Jurkat, Clone E6-1 (cell line): ENCODE data around the gene ZNF280D.

Experiments used
- DNase-seq: peaks from one replicate; pipeline ENCODE4 v3.0.0-alpha.2; 2011; ENCODE audit warnings: low read depth, low spot score
- H3K4me3 ChIP-seq: 2 replicates; pipeline ENCODE4 v1.5.1; 2011; ENCODE audit warnings: mild to moderate bottlenecking, low read length, control low read depth, moderate library complexity

Gene ZNF280D

GRCh38 chr15:56659197-56659596 lies 74.1 kb downstream of the ZNF280D start:
- DNase-seq = peak; percentile 78
- peak overlapping the region; percentile 20; the same call in 1 of the 2 replicates for H3K4me3 ChIP-seq

DNA sequence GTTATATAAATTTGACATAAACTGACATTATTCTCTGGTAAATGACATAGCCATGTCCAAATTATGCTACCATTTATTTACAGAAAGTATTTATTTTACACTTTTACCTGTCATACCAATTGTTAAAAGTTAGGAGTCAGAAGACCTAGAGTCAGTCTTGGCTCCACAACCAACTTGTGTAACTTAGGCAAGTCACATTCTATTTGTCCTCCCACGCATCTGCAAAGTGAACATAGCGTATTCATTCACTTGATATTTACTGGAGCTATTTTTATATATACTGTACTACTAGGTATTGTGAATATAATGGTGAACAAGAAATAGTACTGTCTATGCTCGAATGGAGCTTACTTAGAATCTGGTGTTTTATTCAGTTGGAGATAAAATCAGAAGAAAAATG lies 78.7 kb downstream of the ZNF280D start:
- no peak overlapping the region for H3K4me3 ChIP-seq
- DNase-seq = no peak

DNA sequence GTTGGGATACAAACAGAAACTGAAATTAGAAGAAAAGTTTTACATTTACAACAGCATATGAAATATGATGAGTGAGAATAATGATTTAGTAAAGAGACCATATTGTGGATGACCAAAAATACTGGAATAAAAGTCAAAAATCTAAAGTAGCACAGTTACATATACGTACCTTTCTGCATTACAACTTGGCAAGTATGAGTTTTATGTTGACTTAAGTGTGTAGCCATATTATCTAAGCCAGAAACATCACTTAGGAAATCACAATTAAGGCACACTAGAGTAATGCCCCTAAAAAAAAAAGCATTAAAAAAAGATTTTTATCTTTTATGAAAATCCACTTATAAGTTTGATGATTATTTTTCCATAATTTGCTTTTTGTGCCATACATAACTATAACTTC lies 79.1 kb downstream of the ZNF280D start:
- no peak for DNase-seq
- H3K4me3 ChIP-seq = no peak overlapping the region

GRCh38 chr15:56653787-56654186 lies 79.5 kb downstream of the ZNF280D start:
- DNase-seq = no peak
- H3K4me3 ChIP-seq = no peak overlapping the region

DNA sequence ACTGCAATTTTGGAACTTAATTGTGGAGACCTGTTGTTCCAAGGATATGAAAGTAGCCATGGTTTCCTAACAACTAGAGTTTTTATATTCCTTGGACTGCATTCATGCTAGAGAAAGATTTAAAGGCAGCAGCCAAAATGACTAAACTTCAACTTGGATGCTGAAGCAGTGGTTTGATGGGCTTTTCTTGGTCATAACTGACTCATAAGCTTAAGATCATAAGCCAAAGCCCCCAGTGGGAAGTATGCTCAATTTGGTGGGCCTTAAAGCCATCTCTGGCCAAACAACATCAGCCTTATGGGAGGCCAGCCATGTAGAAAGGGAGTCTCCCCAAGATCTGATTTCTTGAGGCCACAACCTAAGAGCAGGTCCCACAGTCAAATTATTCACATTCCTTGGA lies 80.2 kb downstream of the ZNF280D start:
- no peak overlapping the region for H3K4me3 ChIP-seq
- no peak for DNase-seq

DNA sequence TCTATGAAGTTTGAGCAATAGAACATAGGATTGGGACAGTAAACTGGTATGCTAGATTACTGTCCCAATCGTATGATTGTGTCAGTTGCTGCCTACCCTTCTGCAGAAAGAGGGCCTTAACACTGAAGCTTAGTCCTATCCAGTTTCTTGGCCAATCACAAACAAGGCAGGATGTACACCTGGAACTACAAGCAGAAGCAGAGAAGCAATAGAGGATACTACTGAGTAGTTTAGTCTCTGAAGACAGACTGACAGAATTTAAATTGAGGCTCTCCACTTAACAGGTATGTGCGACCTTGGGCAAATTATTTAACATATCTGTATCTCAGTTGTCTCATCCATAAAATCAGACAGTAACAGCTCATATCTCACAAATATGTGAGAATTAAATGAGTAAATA lies 85.0 kb downstream of the ZNF280D start:
- no peak for DNase-seq
- no peak overlapping the region for H3K4me3 ChIP-seq

DNA sequence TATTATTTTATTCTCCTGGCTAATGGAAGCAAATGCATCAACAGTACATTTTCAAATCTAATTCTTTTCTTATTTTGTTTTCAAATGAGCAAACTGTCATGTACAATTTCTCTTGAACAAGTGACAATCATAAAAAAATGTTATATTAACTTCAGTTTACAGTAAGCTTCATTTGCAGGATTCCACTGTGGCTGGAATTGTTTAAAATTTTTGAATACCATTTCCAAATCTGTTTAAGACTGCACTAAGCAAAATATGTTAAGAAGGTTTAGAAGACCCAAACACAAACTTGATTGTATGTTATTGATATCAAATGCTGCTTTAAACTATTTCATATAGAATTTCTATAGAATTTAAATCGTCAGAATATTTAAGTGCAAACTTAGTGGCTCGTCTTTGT lies 92.8 kb downstream of the ZNF280D start:
- no peak for DNase-seq
- H3K4me3 ChIP-seq = no peak overlapping the region

- DNase-seq = no peak
- no peak overlapping the region for H3K4me3 ChIP-seq
Measured at GRCh38 chr15:56640127-56640526, 93.2 kb downstream of the ZNF280D start.

DNA sequence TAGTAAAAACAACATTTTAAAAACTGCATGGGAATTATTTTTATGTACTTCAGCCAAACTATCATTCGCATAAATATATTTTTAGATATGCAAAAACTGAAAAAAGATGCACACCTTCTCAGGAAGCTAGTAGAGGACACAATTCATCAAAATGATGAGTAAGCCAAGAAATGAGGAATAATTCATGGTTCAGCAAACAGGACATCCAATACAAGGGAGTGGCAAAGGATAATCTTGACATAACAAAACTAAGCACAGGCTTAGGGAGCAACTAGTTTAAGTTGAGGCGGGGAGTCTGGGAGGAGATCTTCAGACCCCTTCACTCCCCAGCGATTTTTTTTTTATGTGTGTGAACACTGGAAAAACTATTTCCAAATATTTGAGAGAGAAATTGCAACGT lies 93.7 kb downstream of the ZNF280D start:
- H3K4me3 ChIP-seq = no peak overlapping the region
- DNase-seq = no peak

DNA sequence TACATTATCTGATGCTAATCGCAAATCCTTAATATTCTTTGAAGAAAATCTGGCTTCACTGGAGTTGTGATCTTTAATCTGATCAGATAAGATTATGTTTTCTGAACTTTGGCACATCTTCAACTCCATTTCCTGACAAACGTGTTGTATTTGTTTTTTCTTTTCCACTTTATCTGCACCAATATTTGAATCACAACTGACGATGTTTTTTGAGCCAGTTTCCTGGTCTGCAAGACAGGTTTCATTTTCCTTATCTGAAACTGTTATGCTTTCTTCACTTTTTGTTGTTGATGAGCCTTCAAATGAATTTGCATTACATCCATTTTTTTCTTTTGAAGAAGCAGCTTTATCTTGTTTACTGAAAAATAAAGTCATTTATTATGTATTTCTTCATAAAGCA lies 101.5 kb downstream of the ZNF280D start:
- H3K4me3 ChIP-seq = no peak overlapping the region
- no peak for DNase-seq

DNA sequence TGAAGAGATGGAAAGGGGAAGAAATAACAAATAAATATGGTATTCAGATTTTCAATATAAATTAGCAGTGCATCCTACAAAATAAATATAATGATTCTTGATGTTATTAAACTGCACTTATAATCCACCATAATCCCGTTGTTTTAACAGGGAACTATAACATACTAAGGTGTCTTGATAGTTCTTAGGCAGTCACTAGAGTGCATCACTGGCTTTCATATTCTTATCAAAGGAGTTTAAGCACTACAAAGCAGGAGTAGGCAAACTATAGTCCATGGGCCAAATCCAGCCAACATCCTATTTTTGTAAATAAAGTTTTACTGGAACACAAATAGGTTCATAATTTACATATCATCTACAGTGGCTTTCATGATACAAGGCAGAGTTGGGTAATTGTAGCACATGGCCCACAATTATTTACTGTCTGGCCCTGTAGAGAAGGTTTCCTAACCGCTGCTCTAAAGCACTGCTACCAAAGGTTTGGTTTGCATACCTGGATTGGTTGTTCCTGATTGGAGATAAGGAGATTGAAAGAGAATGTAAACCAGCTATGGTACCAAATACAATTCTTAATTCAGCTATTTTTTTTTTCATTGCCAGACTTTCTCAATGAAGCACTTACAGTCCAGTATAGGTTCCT lies 104.3 kb downstream of the ZNF280D start:
- no peak overlapping the region for H3K4me3 ChIP-seq
- peak; percentile 36 for DNase-seq

- H3K4me3 ChIP-seq = no peak overlapping the region
- DNase-seq = no peak
Measured at GRCh38 chr15:56619887-56620286, 113.4 kb downstream of the ZNF280D start.

DNA sequence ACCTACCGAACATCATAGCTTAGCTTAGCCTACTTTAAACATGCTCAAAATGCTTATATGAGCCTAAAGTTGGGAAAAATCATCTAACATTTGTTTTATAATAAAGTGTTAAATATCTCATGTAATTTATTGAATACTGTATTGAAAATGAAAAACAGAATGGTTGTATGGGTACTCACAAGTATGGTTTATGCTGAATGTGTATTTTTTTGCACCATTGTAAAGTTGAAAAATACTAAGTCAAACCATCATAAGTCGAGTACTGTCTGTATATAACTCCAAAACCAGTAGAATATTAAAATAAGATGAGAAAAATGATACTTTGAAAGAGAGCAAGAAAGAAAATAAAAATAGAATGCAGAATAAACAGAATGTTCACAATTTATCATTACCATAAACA lies 115.7 kb downstream of the ZNF280D start:
- DNase-seq = no peak
- no peak overlapping the region for H3K4me3 ChIP-seq

DNA sequence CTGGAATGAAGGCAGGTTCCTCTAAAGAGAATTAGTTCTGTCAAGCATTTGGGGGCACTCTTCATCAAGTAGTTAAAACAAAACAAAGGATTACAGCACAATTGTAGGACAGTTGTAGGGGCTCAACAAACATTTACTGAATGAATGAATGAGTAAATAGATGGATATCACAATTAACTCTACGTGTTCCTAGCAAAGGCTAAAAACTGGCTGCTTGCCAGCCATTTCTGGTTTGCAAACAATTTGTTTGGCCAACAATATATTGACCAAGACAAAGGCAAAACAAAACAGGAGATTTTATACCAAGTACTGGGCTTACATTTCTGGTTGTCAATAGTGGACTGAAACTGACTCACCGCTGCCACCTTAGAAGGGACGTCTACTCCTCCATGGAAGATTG lies 116.8 kb downstream of the ZNF280D start:
- H3K4me3 ChIP-seq = no peak overlapping the region
- DNase-seq = no peak

GRCh38 chr15:56613811-56614210 lies 119.5 kb downstream of the ZNF280D start:
- peak; percentile 95 for DNase-seq
- H3K4me3 ChIP-seq = peak overlapping the region; percentile 30

GRCh38 chr15:56608993-56609392 lies 124.3 kb downstream of the ZNF280D start:
- no peak overlapping the region for H3K4me3 ChIP-seq
- DNase-seq = no peak

DNA sequence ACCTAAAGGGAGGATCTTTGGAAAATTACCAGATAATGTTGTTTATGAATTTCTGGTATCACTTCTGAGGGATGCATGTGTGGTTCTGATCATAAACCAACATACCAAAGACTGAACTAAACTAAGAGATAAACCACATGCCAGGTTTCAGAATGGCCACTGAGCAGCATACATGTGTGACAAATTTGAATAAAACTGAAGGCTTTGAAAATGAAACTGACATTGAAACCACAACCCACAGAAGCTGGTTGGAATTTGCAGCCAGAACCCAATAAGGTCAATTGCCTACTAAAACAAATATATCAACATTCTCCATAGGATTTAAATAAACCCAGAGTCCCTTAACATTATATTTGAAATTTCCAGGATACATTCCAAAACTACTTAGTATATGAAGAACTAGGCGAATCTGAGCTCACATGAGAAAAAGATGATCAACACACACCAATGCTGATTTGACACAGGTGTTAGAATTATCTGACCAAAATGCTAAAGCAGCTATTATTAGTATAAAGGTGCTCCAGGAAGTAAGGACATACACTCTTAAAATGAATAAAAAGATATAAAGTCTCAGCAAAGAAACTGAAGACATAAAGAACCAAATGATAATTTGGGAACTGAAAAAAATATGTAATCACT lies 125.0 kb downstream of the ZNF280D start:
- peak; percentile 65 for DNase-seq
- no peak overlapping the region for H3K4me3 ChIP-seq

DNA sequence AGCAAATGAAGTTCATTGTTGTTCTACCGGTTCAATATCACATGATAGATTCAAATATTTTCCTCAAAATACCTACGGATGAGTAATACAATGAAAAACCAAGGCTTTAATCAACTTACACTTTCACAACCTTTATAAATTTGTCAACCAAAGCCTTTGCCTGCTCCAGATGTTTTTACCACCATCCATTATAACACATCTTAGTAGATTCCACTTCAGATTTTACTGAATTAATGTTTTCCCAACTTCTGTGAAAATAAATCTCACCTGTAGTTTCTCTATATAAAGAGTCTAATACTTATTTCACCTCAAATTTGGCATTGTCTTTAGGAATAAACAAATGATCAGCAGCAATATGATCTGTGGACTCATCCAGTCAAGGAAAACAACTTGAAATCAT lies 131.1 kb downstream of the ZNF280D start:
- no peak for DNase-seq
- H3K4me3 ChIP-seq = no peak overlapping the region

DNA sequence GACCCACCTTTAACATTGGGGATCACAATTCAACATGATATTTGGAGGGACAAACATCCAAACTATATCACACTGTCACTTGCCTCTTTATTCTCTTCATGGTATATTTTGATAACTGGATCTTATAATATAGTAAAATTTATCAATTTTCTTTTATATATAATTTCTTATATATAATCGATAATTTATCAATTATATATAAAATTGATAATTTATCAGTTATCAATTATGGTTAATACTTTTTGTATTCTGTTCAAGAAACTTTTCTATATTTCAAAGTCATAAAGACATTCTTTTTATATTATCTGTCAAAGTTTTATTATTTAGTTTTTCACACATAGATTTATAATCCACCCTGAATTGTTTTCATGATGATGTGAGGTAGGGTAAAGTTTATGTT lies 132.9 kb downstream of the ZNF280D start:
- no peak for DNase-seq
- H3K4me3 ChIP-seq = no peak overlapping the region

DNA sequence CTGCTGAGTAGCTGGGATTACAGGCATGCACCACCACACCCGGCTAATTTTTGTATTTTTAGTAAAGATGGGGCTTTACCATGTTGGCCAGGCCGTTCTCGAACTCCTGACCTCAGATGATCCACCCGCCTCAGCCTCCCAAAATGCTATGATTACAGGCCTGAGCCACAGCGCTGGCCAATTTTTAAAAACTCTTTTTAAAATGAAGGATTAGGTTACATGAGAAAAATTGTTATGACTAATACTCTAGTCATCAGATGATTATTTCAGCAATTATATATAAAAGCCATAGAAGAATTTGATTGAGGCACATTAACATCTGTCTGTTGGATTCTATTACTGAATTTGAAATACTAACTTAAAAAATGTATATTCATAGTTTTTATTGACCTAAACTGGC lies 134.3 kb downstream of the ZNF280D start:
- no peak for DNase-seq
- no peak overlapping the region for H3K4me3 ChIP-seq

- no peak for DNase-seq
- no peak overlapping the region for H3K4me3 ChIP-seq
Measured at GRCh38 chr15:56587686-56588085, 145.6 kb downstream of the ZNF280D start.
